GM12878 (cell line): ENCODE results near the gene DMRT2. TPM values are rescaled to one million over a fixed set of nuclear protein-coding genes. Genes with fewer than 3 reads are reported as not detected.

Experiments used
- ATAC-seq: fragments of 200-7000 bp; cut with Tn5 transposase; 3 replicates; pipeline ENCODE4 v1.9.1; 2020; ENCODE audit warnings: mild to moderate bottlenecking, moderate library complexity
- BruUV-seq: library from RNA; stranded (reverse); fragments of 400-500 nt; replicated peaks from 2 replicates; lab custom pipeline; 2021; lab: Mats Ljungman, UMichigan
- CTCF ChIA-PET: fragments of 300-600 bp; sonication (Branson Sonifier 250); formaldehyde crosslinking; extraction: SDS; loops from one replicate; lab custom pipeline; 2021; ENCODE audit warnings: inconsistent platforms; lab: Yijun Ruan, JAX
- POLR2A ChIA-PET: fragments of 350-600 bp; formaldehyde crosslinking; extraction: SDS; loops from one replicate; lab custom pipeline; 2021; ENCODE audit warnings: inconsistent platforms; lab: Charles Lee
- RAD21 ChIA-PET: fragments of 300-600 bp; sonication (Branson Sonifier 250); formaldehyde crosslinking; loops from one replicate; lab custom pipeline; 2023; ENCODE audit warnings: antibody characterized with exemption; ENCODE audit not compliant: unreplicated experiment; lab: Charles Lee
- SMC1A ChIA-PET: fragments of 300-600 bp; sonication (Branson Sonifier 250); formaldehyde crosslinking; loops from one replicate; lab custom pipeline; 2023; ENCODE audit not compliant: unreplicated experiment, uncharacterized antibody; lab: Charles Lee
- DNase-seq: peaks from one replicate; pipeline ENCODE4 v3.0.0-alpha.2; 2011; ENCODE audit warnings: low read depth, low spot score
- FAIRE-seq: peaks from 3 replicates; lab custom pipeline; 2011; peaks lifted over from hg19 to GRCh38; lab: Jason Lieb, UNC
- H2AFZ ChIP-seq: 2 replicates; pipeline ENCODE4 v1.6.0; 2011; ENCODE audit warnings: low read depth, low read length, control low read depth; ENCODE audit not compliant: control insufficient read depth
- H3K27ac ChIP-seq: 2 replicates; pipeline ENCODE4 v1.5.1; 2011; ENCODE audit warnings: control low read depth; ENCODE audit not compliant: control insufficient read depth, insufficient read depth
- H3K27me3 ChIP-seq, 2 experiments: replicated peaks in 1 of 2; 2 replicates each; pipeline versions ENCODE4 v1.6.0 to v1.6.1; 2011; ENCODE audit warnings: low read length in 1 of 2; ENCODE audit not compliant: control insufficient read depth in 2 of 2, insufficient read depth in 2 of 2
- H3K36me3 ChIP-seq, 2 experiments: 2 replicates each; pipeline ENCODE4 v1.5.1; 2011; ENCODE audit warnings: low read length in 1 of 2; ENCODE audit not compliant: control insufficient read depth in 2 of 2, insufficient read depth in 2 of 2
- H3K4me1 ChIP-seq: 2 replicates; pipeline ENCODE4 v1.6.1; 2011; ENCODE audit warnings: mild to moderate bottlenecking, low read length, moderate library complexity, mixed read lengths; ENCODE audit not compliant: control insufficient read depth, insufficient read depth
- H3K4me2 ChIP-seq: 2 replicates; pipeline ENCODE4 v1.6.0; 2011; ENCODE audit warnings: control low read depth; ENCODE audit not compliant: control insufficient read depth, insufficient read depth
- H3K4me3 ChIP-seq: fragments of 200-600 bp; sonication (generic); 2 replicates; pipeline ENCODE4 v1.5.1; 2016
- H3K79me2 ChIP-seq: 2 replicates; pipeline ENCODE4 v1.6.0; 2011; ENCODE audit warnings: low read length; ENCODE audit not compliant: control insufficient read depth, insufficient read depth
- H3K9ac ChIP-seq: 2 replicates; pipeline ENCODE4 v1.8.0; 2011; ENCODE audit warnings: low read length, control low read depth, mixed read lengths; ENCODE audit not compliant: control insufficient read depth, insufficient read depth
- H3K9me3 ChIP-seq: replicated peaks from 3 replicates; pipeline ENCODE4 v1.5.1; 2011; ENCODE audit warnings: mild to moderate bottlenecking, low read length; ENCODE audit not compliant: control insufficient read depth, insufficient read depth
- H4K20me1 ChIP-seq: 2 replicates; pipeline ENCODE4 v1.6.0; 2011; ENCODE audit not compliant: control insufficient read depth, insufficient read depth
- ATF7 ChIP-seq: fragments of 450-650 bp; IDR thresholded peaks from 2 replicates; pipeline ENCODE4 v1.6.1; 2016; ENCODE audit warnings: low read depth, mild to moderate bottlenecking
- CBX3 ChIP-seq: fragments of 200-600 bp; sonication (generic); IDR thresholded peaks from 2 replicates; pipeline ENCODE4 v1.6.1; 2016; ENCODE audit warnings: low read depth, borderline replicate concordance
- EGR1 ChIP-seq, 2 experiments: IDR thresholded peaks; 1 replicate in 1 of 2; 2 replicates in 1 of 2; pipeline ENCODE4 v1.6.1; 2011 to 2012; ENCODE audit warnings: low read depth in 2 of 2, low read length in 2 of 2, borderline replicate concordance in 1 of 2, mild to moderate bottlenecking in 1 of 2, moderate library complexity in 1 of 2
- EZH2 ChIP-seq: IDR thresholded peaks from 2 replicates; pipeline ENCODE4 v1.6.1; 2012; ENCODE audit warnings: low read depth, mild to moderate bottlenecking, control low read depth, inconsistent platforms, low read length, borderline replicate concordance; ENCODE audit not compliant: control insufficient read depth
- MLLT1 ChIP-seq: fragments of 450-650 bp; IDR thresholded peaks from 2 replicates; pipeline ENCODE4 v1.6.1; 2016; ENCODE audit warnings: mild to moderate bottlenecking
- MTA2 ChIP-seq: fragments of 450-650 bp; IDR thresholded peaks from 2 replicates; pipeline ENCODE4 v1.6.1; 2016; ENCODE audit warnings: low read depth, mild to moderate bottlenecking, moderate library complexity
- NFYA ChIP-seq: IDR thresholded peaks from 2 replicates; pipeline ENCODE4 v1.6.1; 2011; ENCODE audit warnings: low read depth, mild to moderate bottlenecking, low read length, improper control_type of control experiment, borderline replicate concordance
- NFYB ChIP-seq: IDR thresholded peaks from 2 replicates; pipeline ENCODE4 v1.6.1; 2011; ENCODE audit warnings: low read depth, mild to moderate bottlenecking, low read length, improper control_type of control experiment, moderate library complexity; ENCODE audit not compliant: insufficient read depth
- SMAD5 ChIP-seq: IDR thresholded peaks from 2 replicates; pipeline ENCODE4 v1.6.1; 2016; ENCODE audit warnings: antibody characterized with exemption, low read depth
- SMC3 ChIP-seq: IDR thresholded peaks from 2 replicates; pipeline ENCODE4 v1.6.1; 2011; ENCODE audit warnings: low read length, improper control_type of control experiment, borderline replicate concordance
- WRNIP1 ChIP-seq: IDR thresholded peaks from 2 replicates; pipeline ENCODE4 v1.6.1; 2011; ENCODE audit warnings: low read depth, low read length, improper control_type of control experiment, borderline replicate concordance
- ZBED1 ChIP-seq: IDR thresholded peaks from 2 replicates; pipeline ENCODE4 v1.6.1; 2016; ENCODE audit warnings: borderline replicate concordance
- ZNF207 ChIP-seq: fragments of 450-650 bp; IDR thresholded peaks from 2 replicates; pipeline ENCODE4 v1.6.1; 2014; ENCODE audit warnings: antibody characterized with exemption, mild to moderate bottlenecking, borderline replicate concordance
- ZZZ3 ChIP-seq: IDR thresholded peaks from 2 replicates; pipeline ENCODE4 v1.6.1; 2011; ENCODE audit warnings: low read depth; ENCODE audit not compliant: control insufficient read depth, insufficient read length
- in situ Hi-C: fragments of 300-500 bp; cut with MboI; formaldehyde crosslinking; loops from 9 replicates; pipeline ENCODE4 v1.14.3; 2018; ENCODE audit warnings: mixed read lengths
- intact Hi-C: fragments of 100-400 bp; cut with micrococcal nuclease; formaldehyde crosslinking; loops from one replicate; pipeline ENCODE4 v1.14.2; 2022; ENCODE audit not compliant: unreplicated experiment
- polyA plus RNA-seq, 11 experiments: library from polyadenylated mRNA; depleted of rRNA in 4 of 11; unstranded in 6 of 11; stranded (reverse) in 5 of 11; fragments of >200 nt; fragmentation: Nextera tagmentation in 4 of 11; fragmentation: Illumina TruSeq in 1 of 11; extraction: Ambion mirVana in 4 of 11; extraction: Trizol in 1 of 11; gene quantifications; 1 replicate in 1 of 11; 2 replicates in 10 of 11; pipeline versions ENCODE4 v1.2.1 to v1.2.3, GENCODE V29; 2011 to 2016; ENCODE audit warnings: inconsistent platforms in 2 of 11, missing spikeins in 2 of 11, low read depth in 1 of 11
- total RNA-seq, 4 experiments: library from RNA; depleted of rRNA in 3 of 4; stranded (reverse); fragments of >200 nt in 3 of 4; fragmentation: Illumina TruSeq in 1 of 4; extraction: Trizol in 1 of 4; gene quantifications; 2 replicates each; pipeline versions ENCODE4 v1.2.1 to v1.2.3, GENCODE V29; 2013 to 2021
- TF ChIP-seq, protein P1 (sequence below): fragments of 450-650 bp; IDR thresholded peaks from 2 replicates; pipeline ENCODE4 v1.6.1; 2017; ENCODE audit warnings: mild to moderate bottlenecking
- TF ChIP-seq, protein P2 (sequence below): fragments of 150-350 bp; IDR thresholded peaks from 2 replicates; pipeline ENCODE4 v1.6.1; 2014; ENCODE audit warnings: mild to moderate bottlenecking, low read depth, low read length
- TF ChIP-seq, protein P3 (sequence below): IDR thresholded peaks from 2 replicates; pipeline ENCODE4 v1.6.1; 2012; ENCODE audit warnings: low read length, inconsistent platforms

Gene DMRT2
- total and polyA plus RNA-seq, 10 of the 15 experiments (the other 5 are each of a cell fraction or from before 2014, with no cell fraction given), result 0.08 to 50.2 (median 0.69) TPM

GRCh38 chr9:1098551-1098950 is 48.4 kb downstream of the DMRT2 start:
- FAIRE-seq, result no peak
- BruUV-seq, result no TSS peak
- DNase-seq, result no peak
- no peak for TF ChIP-seq EZH2
- no peak for TF ChIP-seq EGR1 (IDR thresholded peaks at IDR 0.05; ENCODE audit: borderline replicate concordance in 1 of 2, low read depth in 2 of 2, low read length in 2 of 2)
- no peak for TF ChIP-seq SMC3
- TF ChIP-seq, protein P1, sequence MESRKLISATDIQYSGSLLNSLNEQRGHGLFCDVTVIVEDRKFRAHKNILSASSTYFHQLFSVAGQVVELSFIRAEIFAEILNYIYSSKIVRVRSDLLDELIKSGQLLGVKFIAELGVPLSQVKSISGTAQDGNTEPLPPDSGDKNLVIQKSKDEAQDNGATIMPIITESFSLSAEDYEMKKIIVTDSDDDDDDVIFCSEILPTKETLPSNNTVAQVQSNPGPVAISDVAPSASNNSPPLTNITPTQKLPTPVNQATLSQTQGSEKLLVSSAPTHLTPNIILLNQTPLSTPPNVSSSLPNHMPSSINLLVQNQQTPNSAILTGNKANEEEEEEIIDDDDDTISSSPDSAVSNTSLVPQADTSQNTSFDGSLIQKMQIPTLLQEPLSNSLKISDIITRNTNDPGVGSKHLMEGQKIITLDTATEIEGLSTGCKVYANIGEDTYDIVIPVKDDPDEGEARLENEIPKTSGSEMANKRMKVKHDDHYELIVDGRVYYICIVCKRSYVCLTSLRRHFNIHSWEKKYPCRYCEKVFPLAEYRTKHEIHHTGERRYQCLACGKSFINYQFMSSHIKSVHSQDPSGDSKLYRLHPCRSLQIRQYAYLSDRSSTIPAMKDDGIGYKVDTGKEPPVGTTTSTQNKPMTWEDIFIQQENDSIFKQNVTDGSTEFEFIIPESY, result no peak
- TF ChIP-seq CBX3, result no peak
- TF ChIP-seq MTA2, result no peak
- no peak for TF ChIP-seq ZBED1
- no peak for TF ChIP-seq ATF7
- no peak for TF ChIP-seq ZZZ3
- TF ChIP-seq NFYB, result no peak
- TF ChIP-seq NFYA, result no peak
- no peak for TF ChIP-seq WRNIP1
- TF ChIP-seq ZNF207, result no peak
- TF ChIP-seq SMAD5, result no peak
- TF ChIP-seq, protein P2, sequence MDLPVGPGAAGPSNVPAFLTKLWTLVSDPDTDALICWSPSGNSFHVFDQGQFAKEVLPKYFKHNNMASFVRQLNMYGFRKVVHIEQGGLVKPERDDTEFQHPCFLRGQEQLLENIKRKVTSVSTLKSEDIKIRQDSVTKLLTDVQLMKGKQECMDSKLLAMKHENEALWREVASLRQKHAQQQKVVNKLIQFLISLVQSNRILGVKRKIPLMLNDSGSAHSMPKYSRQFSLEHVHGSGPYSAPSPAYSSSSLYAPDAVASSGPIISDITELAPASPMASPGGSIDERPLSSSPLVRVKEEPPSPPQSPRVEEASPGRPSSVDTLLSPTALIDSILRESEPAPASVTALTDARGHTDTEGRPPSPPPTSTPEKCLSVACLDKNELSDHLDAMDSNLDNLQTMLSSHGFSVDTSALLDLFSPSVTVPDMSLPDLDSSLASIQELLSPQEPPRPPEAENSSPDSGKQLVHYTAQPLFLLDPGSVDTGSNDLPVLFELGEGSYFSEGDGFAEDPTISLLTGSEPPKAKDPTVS, result no peak
- TF ChIP-seq, protein P3, sequence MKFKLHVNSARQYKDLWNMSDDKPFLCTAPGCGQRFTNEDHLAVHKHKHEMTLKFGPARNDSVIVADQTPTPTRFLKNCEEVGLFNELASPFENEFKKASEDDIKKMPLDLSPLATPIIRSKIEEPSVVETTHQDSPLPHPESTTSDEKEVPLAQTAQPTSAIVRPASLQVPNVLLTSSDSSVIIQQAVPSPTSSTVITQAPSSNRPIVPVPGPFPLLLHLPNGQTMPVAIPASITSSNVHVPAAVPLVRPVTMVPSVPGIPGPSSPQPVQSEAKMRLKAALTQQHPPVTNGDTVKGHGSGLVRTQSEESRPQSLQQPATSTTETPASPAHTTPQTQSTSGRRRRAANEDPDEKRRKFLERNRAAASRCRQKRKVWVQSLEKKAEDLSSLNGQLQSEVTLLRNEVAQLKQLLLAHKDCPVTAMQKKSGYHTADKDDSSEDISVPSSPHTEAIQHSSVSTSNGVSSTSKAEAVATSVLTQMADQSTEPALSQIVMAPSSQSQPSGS, result no peak
- TF ChIP-seq MLLT1, result no peak
- ChIA-PET RAD21 (interaction anchor here (1.0 to 4.1 kb wide), 6 partner anchors 9 to 331 kb away, joined by 3 to 27 read pairs (median 6); no protein-coding TSS in a partner anchor), SMC1A (interaction anchor here (0.6 to 8.9 kb wide), 9 partner anchors 9 to 236 kb away, joined by 3 to 59 read pairs (median 5); no protein-coding TSS in a partner anchor), CTCF (interaction anchor here (0.7 to 4.2 kb wide), 5 partner anchors 9 to 331 kb away, joined by 3 to 18 read pairs (median 6); no protein-coding TSS in a partner anchor), POLR2A (interaction anchor here (0.7 to 1.4 kb wide), 2 partner anchors 45 to 169 kb away, joined by 3 read pairs; no protein-coding TSS in a partner anchor)
- ATAC-seq, result no peak
- in situ Hi-C loops, result no loop called here
- H3K36me3 ChIP-seq, result no peaks in the 10 kb centered on the region
- no peaks in the 10 kb centered on the region for H3K9me3 ChIP-seq
- no peaks in the 10 kb centered on the region for H4K20me1 ChIP-seq
- H2AFZ ChIP-seq, result no peak overlapping the region
- no peak overlapping the region for H3K4me3 ChIP-seq
- no peak overlapping the region for H3K9ac ChIP-seq
- no peak overlapping the region for H3K27ac ChIP-seq
- H3K79me2 ChIP-seq, result no peaks in the 10 kb centered on the region
- no peaks in the 10 kb centered on the region for H3K4me1 ChIP-seq
- H3K27me3 ChIP-seq, result no peaks in the 10 kb centered on the region
- no peak overlapping the region for H3K4me2 ChIP-seq
- intact Hi-C loops, result loop anchor here (5.0 kb wide), 1 partner anchor 509 kb away; no protein-coding TSS in a partner anchor
